Osteocyte (in vitro differentiated cells): ENCODE data around the gene VPS13D. TPM values are rescaled to one million over a fixed set of nuclear protein-coding genes. Genes with fewer than 3 reads are reported as not detected.

Source experiments
- DNase-seq: peaks from one replicate; pipeline ENCODE4 v3.0.0; 2021; ENCODE audit warnings: mixed read lengths; ENCODE audit not compliant: unreplicated experiment; ENCODE audit errors: extremely low spot score
- H3K27ac Mint-ChIP-seq: one replicate; pipeline ENCODE4 v1.8.0; 2021; ENCODE audit warnings: mild to moderate bottlenecking, mixed read lengths; ENCODE audit not compliant: unreplicated experiment
- H3K27me3 Mint-ChIP-seq: one replicate; pipeline ENCODE4 v1.8.0; 2021; ENCODE audit warnings: mixed read lengths; ENCODE audit not compliant: unreplicated experiment
- H3K36me3 Mint-ChIP-seq: one replicate; pipeline ENCODE4 v1.8.0; 2021; ENCODE audit warnings: mixed read lengths; ENCODE audit not compliant: unreplicated experiment
- H3K4me1 Mint-ChIP-seq: one replicate; pipeline ENCODE4 v1.8.0; 2021; ENCODE audit warnings: mixed read lengths; ENCODE audit not compliant: unreplicated experiment
- H3K4me3 Mint-ChIP-seq: one replicate; pipeline ENCODE4 v1.8.0; 2021; ENCODE audit warnings: mild to moderate bottlenecking, moderate library complexity, mixed read lengths; ENCODE audit not compliant: unreplicated experiment
- H3K9me3 Mint-ChIP-seq: one replicate; pipeline ENCODE4 v1.8.0; 2021; ENCODE audit warnings: mixed read lengths; ENCODE audit not compliant: unreplicated experiment
- total RNA-seq: library from RNA; stranded (reverse); gene quantifications from 2 replicates; pipeline ENCODE4 v1.2.1, GENCODE V29; 2021
- TF ChIP-seq, protein P1 (sequence below): fragments of 200-600 bp; sonication (generic); IDR thresholded peaks from 2 replicates; pipeline ENCODE4 v1.5.0; 2021; ENCODE audit warnings: antibody characterized with exemption, mild to moderate bottlenecking, moderate library complexity

The VPS13D gene
- total RNA-seq, 1 donor from 2014 or later, result 41.1 TPM

DNA sequence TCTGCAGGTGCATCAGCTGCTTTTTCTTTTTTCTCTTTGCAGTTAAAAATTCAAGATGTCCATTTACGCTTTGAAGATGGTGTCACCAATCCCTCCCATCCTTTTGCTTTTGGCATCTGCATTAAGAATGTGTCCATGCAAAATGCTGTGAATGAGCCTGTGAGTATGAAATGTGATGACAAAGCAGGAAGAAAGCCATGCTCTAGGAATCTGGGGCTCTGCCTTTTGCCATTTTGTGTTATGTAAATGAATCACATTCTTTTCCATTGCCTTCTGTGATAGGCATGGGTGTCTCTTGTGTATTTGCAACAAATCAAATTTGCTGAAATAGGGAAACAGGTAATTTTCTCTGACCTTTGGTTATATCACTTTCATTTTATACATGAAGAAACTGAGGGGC, 19.4 kb downstream of the VPS13D start:
- H3K9me3 Mint-ChIP-seq, result no peaks in the 10 kb centered on the region
- no peak overlapping the region for H3K27ac Mint-ChIP-seq
- no peak overlapping the region for H3K4me3 Mint-ChIP-seq
- H3K36me3 Mint-ChIP-seq, result peaks cover 50% of the 10 kb centered on the region
- TF ChIP-seq, protein P1, sequence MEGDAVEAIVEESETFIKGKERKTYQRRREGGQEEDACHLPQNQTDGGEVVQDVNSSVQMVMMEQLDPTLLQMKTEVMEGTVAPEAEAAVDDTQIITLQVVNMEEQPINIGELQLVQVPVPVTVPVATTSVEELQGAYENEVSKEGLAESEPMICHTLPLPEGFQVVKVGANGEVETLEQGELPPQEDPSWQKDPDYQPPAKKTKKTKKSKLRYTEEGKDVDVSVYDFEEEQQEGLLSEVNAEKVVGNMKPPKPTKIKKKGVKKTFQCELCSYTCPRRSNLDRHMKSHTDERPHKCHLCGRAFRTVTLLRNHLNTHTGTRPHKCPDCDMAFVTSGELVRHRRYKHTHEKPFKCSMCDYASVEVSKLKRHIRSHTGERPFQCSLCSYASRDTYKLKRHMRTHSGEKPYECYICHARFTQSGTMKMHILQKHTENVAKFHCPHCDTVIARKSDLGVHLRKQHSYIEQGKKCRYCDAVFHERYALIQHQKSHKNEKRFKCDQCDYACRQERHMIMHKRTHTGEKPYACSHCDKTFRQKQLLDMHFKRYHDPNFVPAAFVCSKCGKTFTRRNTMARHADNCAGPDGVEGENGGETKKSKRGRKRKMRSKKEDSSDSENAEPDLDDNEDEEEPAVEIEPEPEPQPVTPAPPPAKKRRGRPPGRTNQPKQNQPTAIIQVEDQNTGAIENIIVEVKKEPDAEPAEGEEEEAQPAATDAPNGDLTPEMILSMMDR, result no peak
- H3K27me3 Mint-ChIP-seq, result no peaks in the 10 kb centered on the region
- DNase-seq, result no peak
- peaks cover 4% of the 10 kb centered on the region for H3K4me1 Mint-ChIP-seq

DNA sequence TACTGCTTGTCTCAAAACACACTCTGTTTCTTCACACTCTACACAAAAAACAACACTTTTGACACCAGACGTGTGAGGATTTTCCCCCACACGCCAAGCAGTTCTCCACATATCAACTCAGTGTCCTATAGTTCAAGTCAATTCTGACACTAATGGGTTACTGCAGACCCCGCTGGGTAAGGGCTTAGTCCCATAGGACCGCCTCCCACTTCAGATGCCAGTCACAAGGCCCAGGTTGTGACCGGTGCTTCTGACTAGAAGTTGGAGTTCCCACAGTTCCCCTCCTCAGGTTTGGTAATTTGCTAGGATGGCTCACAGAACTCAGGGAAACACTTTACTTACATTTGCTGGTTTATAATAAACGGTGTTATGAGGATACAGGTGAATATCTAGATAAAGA, 19.9 kb downstream of the VPS13D start:
- no peaks in the 10 kb centered on the region for H3K9me3 Mint-ChIP-seq
- H3K36me3 Mint-ChIP-seq, result peaks cover 46% of the 10 kb centered on the region
- DNase-seq, result no peak
- H3K4me1 Mint-ChIP-seq, result peaks cover 4% of the 10 kb centered on the region
- H3K27ac Mint-ChIP-seq, result no peak overlapping the region
- no peaks in the 10 kb centered on the region for H3K27me3 Mint-ChIP-seq
- TF ChIP-seq, protein P1, result no peak
- no peak overlapping the region for H3K4me3 Mint-ChIP-seq

DNA sequence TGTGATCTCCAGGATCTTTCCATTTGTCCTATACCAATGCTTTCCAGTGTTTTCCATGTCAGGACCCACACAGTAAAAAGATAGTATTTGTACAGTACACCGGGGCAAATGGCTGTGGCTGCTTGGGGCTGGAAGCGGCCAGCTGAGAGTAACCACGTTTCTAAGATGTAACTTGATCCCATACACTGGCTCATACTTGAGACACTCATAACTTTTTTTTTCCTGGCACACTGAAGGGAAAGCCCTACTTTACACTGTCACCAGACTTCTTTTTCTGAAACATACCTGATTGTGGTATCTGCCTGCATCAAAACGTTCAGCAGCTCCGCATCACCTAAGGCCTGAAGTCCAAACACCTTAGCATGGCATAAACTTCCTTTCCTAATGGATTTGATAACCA, 21.6 kb downstream of the VPS13D start:
- DNase-seq, result no peak
- Mint-ChIP-seq H3K27ac (no peak overlapping the region), H3K27me3 (no peaks in the 10 kb centered on the region), H3K9me3 (no peaks in the 10 kb centered on the region), H3K36me3 (peaks cover 43% of the 10 kb centered on the region), H3K4me1 (peaks cover 2% of the 10 kb centered on the region), H3K4me3 (no peak overlapping the region)
- TF ChIP-seq, protein P1, result no peak

DNA sequence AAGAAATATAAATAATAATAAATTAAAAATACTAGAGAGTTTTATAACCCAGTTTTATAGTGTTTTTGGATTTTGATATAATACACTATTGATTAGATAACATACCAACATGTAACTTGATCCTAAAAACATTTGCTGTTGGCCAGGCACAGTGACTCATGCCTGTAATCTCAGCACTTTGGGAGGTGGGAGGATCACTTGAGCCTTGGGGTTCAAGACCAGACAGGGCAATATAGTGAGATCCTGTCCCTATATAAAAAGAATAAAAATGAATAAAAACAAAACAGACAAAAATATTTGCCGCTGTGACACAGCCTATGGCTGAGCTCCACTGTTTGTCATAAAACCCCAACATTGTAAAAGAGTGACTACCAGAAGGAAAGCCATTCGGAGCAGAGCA, 26.1 kb downstream of the VPS13D start:
- no peak overlapping the region for H3K27ac Mint-ChIP-seq
- H3K4me3 Mint-ChIP-seq, result no peak overlapping the region
- no peak for DNase-seq
- no peaks in the 10 kb centered on the region for H3K4me1 Mint-ChIP-seq
- no peaks in the 10 kb centered on the region for H3K27me3 Mint-ChIP-seq
- peaks cover 44% of the 10 kb centered on the region for H3K36me3 Mint-ChIP-seq
- TF ChIP-seq, protein P1, result no peak
- H3K9me3 Mint-ChIP-seq, result no peaks in the 10 kb centered on the region

DNA sequence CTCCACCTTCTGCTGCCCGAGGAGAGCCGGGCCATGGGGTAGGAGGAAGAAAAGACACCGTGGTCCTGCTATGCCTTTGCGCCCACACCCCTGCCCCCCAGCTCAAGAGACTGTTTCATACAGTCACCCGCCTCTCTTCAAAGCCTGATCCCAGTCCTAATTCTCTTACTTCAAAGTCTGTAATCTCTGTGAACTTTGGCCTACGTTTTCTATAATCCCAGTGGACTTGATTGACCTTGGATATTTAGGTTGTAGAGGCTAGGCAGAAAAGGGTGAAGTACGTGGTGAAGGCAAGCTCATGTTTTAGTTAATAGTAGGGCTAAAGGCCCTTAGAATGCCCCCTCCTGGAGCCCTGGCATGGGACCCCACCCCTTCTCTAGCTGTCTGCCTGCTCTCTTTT, 28.4 kb downstream of the VPS13D start:
- TF ChIP-seq, protein P1, result no peak
- no peak for DNase-seq
- Mint-ChIP-seq H3K27ac (no peak overlapping the region), H3K4me3 (no peak overlapping the region), H3K9me3 (no peaks in the 10 kb centered on the region), H3K36me3 (peaks cover 56% of the 10 kb centered on the region), H3K27me3 (no peaks in the 10 kb centered on the region), H3K4me1 (no peaks in the 10 kb centered on the region)
